T-helper 2 cell (primary cell): ENCODE measurements around the gene DMBT1.

Source experiments
- DNase-seq, 5 experiments: peaks; one replicate each; pipeline versions ENCODE4 v3.0.0 to v3.0.0-alpha.2; 2012 to 2022
- total RNA-seq, 2 donors: gene quantifications; one replicate each; lab custom pipeline; 2026; lab: John Stamatoyannopoulos, UW

Gene DMBT1
- total RNA-seq = 0.13 to 0.31 reads per million in 2 donors

GRCh38 chr10:122560279-122560804, at the start of gene DMBT1:
Gene DMBT1 (plus strand): TSS chr10:122560754. CDS start chr10:122560771, 17 bp downstream.
- no peak for DNase-seq

DNA sequence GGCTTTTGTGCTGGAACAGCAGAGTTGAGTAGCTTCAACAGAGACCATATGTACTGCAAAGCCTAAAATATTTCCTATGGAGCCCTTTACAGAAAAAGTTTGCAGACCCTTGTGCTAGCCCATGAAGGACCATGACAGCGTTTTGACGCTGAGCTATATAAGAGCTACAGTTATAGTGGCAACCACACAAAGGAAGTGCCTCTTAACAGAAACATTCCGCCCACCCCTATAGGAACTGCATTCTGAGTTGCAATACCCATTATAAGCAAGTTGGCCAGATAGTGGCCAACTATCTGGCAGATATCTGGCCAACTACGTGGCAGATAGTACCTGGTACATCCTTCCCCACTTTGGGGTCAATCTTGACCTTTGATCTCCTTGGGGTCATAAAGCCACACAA, 47.5 kb upstream of the DMBT1 start:
- peak in 1 of 5 experiments; percentile 8 for DNase-seq

DNA sequence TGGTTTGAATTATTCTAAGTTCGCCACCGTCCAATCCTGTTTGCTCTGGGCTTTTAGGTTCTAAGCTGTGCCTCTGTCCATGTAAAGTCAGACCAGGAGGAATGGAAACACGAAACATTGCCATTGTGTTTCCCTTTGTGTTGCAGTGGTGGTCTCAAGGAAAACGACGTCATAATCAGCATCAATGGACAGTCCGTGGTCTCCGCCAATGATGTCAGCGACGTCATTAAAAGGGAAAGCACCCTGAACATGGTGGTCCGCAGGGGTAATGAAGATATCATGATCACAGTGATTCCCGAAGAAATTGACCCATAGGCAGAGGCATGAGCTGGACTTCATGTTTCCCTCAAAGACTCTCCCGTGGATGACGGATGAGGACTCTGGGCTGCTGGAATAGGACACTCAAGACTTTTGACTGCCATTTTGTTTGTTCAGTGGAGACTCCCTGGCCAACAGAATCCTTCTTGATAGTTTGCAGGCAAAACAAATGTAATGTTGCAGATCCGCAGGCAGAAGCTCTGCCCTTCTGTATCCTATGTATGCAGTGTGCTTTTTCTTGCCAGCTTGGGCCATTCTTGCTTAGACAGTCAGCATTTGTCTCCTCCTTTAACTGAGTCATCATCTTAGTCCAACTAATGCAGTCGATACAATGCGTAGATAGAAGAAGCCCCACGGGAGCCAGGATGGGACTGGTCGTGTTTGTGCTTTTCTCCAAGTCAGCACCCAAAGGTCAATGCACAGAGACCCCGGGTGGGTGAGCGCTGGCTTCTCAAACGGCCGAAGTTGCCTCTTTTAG, 46.3 kb upstream of the DMBT1 start:
- no peak for DNase-seq

DNA sequence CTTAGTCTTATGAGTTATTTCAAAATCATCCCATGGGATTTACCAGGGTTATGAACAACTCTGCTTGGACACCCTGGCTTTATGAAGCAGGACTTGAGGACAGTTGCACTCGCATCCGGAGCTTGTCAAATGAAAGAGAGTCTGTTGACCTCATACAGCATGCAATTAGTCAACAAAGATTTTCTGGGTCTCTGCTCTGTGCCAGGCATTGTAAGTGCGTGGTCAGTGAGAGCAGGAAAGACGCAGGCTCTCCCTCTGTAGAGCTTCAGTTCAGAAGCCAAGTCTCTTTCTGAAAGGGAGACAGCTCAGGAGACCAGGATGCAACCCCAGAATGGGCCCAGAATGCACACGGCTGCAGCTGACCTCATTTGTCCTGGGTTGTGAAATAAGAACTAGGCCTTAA, 45.5 kb upstream of the DMBT1 start:
- no peak for DNase-seq

DNA sequence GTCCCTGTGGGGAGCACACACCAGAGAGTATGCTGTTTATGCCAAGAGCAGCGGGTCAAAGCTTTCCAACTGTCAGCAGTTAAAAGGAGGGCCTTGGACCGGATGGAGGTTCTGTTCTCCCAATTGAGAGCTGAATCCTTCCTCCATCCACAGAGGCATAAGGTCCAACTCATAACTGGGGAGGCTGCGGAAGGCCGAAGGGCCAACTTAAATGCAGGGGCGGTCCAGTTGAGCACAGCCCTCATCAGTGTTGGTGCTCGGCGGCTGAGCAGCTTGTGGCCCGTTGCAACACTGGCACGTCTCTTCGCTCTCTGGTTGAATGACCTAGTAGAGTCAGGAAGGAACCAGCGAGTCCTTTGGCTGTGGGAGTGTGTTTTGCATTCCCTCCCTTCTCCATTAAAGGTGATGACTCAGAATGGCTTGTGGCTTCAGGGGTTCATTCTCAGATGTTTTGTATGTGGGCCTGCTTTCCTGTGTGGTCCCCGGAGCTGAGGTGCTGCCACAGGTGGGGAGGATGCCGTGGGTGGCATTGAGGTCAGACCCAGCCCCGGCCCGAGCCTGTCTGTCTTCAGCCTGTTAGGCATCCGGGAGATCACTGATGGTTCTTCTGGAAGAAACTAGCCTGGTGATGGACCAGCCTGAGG, 44.8 kb upstream of the DMBT1 start:
- peak in 4 of 5 experiments; percentile 25 to 90 (median 59) for DNase-seq

- no peak for DNase-seq
These were observed 43.8 kb upstream of the DMBT1 start for GRCh38 chr10:122516734-122517133.

GRCh38 chr10:122519144-122519543, 41.4 kb upstream of the DMBT1 start:
- no peak for DNase-seq

DNA sequence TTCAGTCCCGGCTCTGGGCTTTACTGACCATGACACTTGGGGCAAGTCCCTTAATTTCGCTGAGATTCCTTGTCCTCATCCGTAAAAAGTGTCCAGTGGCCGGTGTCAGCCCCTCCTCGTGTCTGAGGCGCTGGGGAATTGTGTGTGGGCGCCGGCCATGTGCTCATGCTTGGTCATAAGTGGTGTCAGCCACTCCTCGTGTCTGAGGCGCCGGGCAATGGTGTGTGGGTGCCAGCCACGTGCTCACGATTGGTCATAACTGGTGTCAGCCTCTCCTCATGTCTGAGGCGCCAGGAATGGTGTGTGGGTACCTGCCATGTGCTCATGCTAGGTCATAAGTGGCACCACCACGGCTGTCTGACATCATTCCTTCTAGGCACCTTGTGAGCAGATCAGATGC, 40.7 kb upstream of the DMBT1 start:
- DNase-seq = no peak

DNA sequence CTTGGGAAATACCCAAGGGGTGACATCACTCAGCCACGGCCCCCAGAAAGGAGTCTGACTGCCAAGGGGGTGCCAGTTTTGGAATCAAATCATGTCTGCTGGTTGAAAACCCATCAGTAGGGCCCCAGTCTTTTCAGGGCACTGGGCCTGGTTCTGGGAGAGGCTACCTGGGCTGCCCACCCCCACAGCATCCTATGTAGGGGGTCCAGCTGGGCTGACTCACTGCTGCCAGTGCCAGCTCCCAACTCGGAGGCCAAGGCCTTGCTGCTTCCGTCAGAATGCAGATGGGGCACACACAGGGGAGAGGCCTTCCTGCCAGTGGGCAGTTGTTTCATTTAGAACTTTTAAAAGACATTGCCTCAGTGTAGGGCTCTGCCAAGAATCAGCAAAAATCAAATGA, 39.5 kb upstream of the DMBT1 start:
- DNase-seq = no peak

GRCh38 chr10:122524811-122525210, 35.7 kb upstream of the DMBT1 start:
- DNase-seq = no peak

- DNase-seq = no peak
These were observed 34.8 kb upstream of the DMBT1 start for GRCh38 chr10:122525788-122526187.

DNA sequence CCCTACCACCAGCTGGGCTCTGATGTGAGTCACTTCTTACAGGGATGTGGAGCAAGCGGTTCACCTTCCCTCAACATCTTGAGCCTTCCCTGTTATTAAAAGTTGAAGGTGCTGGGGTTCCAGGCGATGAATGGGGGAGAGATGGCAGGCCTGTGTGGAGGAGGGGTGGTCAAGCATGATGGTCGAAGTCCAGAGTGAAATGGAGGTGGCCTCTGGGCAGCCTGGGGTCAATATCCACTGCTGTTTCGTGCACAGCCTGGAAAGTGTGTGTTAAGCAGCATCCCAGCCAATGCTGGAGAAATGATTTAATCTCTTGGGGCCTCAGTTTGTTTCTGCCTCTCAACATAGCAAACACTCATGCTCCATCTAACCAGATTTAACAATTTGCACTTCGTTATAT, 33.7 kb upstream of the DMBT1 start:
- DNase-seq = no peak

DNA sequence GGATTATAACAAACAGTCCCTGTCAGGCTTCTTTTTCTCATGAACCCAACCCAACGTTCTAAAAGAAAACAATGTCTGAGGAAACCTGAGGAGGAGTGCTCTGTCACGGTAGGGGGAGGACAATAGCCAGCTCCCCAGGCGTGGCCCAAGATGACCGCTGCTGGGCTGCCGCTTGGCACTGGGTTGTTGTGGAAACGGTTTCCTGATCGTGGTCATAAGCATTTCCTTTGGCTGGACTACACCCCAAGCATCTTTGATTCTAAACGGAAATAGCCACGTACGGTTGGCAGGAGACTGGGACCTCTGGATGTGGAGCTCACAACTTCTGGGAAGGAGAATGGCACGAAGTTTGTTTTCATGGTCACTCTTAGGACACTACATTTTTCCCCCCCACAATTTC, 30.4 kb upstream of the DMBT1 start:
- no peak for DNase-seq

GRCh38 chr10:122531261-122531660, 29.3 kb upstream of the DMBT1 start:
- DNase-seq = no peak

DNA sequence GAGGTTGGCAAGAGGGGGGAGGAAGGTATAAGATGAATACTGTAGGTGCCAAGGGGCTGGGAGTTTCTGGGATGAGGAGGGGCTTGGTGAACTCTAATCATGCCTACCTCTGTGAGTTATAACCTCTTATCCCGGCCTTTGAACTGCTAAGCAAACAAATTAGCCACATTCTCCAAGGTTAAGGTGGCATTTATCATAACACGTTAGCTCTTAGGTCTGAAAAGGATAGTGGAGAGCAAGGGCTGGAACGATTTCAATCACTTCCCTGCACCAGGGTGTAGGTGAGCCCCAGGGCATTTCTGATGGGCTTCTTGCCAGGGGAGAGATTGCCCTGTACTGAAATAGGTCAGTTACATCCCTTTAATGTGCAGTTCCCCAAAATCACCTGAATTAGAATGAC, 28.6 kb upstream of the DMBT1 start:
- no peak for DNase-seq

DNA sequence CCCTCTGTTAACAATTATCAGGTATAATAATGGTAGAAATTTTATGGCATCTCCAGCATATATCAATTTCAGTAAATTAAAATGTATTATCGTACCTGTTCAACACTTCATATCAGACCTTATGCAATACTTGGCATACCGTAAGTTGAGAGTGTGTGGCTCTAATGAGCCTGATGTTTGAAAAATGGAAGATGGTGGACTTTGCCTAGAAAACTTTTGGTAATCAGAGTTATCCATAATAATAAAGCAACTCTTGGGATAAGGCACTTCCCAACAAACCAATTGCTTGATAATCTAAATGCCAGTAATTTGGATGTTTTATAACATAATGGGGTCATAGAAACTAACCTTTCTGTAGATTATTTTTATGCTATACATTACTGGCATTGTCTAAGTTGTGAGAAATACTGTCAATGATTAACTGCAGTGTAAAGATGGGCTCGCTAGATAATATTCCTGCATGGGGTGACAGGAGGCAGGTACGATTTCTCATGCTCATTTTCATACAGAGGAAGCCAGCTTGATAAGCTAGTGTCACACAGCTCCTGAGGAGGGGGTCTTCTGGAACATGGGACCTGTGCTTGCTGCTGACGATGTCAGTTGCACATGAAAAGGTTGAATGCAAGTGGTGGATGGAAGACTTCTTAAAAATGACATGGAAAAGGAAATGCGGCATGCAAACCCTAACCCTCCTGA, 27.8 kb upstream of the DMBT1 start:
- no peak for DNase-seq

DNA sequence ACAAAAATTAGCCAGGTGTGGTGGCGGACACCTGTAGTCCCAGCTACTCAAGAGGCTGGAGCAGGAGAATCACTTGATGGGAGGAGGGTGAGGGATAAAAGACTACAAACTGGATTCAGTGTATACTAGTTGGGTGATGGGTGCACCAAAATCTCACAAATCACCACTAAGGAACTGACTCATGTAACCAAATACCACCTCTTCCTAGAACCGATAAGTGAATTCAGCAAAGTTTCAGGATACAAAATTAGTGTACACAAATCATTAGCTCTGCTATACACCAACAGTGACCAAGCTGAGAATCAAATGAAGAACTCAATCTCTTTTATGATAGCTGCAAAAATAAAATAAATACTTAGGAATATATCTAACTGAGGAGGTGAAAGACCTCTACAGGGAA, 23.0 kb upstream of the DMBT1 start:
- no peak for DNase-seq

GRCh38 chr10:122541541-122542002, 19.0 kb upstream of the DMBT1 start:
- peak in 2 of 5 experiments; percentile 37 to 55 for DNase-seq

GRCh38 chr10:122543676-122544445, 16.7 kb upstream of the DMBT1 start:
- DNase-seq = no peak

- DNase-seq = peak in 1 of 5 experiments; percentile 51
These were observed 16.1 kb upstream of the DMBT1 start for GRCh38 chr10:122544493-122544892.

GRCh38 chr10:122546242-122546641, 14.3 kb upstream of the DMBT1 start:
- no peak for DNase-seq

- DNase-seq = no peak
These were observed 12.0 kb upstream of the DMBT1 start for GRCh38 chr10:122548407-122549085.
